OCI-LY3 (cell line): ENCODE data around the gene PDE4D.

Experiments used
- EZH2phosphoT487 ChIP-seq: fragments of 200-600 bp; shearing (Covaris generic); IDR thresholded peaks from 2 replicates; pipeline ENCODE4 v1.6.1; 2018; ENCODE audit warnings: antibody characterized with exemption, mixed run types, low read depth
- TF ChIP-seq, protein P1 (sequence below): fragments of 200-600, 300-600 bp; sonication (generic); IDR thresholded peaks from 2 replicates; pipeline ENCODE4 v1.5.1; 2014; ENCODE audit warnings: antibody characterized with exemption, low read length, low read depth

DNA sequence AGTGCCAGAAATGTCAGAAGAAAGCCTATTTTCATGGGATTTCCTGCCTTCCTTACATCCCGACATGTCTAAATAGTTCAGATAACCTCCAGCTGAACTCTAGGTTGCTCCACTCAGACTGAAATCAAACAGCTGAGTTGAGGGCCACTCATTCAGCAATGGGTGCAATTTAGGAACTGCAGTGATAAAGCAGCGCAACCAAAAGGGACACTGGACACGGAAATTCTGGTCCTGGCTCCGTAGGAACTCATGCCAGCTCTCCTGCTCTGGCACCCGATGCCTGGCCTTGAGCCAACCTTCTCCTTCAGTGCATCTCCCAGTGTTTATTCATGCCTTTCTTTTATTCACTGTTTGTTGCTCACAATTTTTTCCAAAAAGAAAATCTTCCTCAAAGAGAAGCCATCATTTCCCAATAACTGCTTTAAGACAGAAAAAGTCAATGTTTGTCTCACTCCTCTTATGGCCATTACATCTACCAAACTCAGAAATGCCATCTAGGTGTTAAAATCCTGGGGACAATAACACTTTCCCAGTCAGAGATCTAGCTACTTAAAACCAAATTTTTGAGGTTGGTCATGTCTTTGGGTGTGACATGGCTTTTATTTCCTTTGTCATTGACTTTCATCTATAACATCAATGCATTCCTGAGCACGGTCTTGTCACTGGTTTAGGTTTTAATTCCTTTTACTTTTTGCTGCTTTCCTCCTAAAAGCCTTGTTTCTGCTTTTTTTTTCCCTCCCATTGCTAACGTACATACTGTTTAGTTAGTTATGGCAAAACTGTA, 126.9 kb downstream of the PDE4D start:
- TF ChIP-seq, protein P1, sequence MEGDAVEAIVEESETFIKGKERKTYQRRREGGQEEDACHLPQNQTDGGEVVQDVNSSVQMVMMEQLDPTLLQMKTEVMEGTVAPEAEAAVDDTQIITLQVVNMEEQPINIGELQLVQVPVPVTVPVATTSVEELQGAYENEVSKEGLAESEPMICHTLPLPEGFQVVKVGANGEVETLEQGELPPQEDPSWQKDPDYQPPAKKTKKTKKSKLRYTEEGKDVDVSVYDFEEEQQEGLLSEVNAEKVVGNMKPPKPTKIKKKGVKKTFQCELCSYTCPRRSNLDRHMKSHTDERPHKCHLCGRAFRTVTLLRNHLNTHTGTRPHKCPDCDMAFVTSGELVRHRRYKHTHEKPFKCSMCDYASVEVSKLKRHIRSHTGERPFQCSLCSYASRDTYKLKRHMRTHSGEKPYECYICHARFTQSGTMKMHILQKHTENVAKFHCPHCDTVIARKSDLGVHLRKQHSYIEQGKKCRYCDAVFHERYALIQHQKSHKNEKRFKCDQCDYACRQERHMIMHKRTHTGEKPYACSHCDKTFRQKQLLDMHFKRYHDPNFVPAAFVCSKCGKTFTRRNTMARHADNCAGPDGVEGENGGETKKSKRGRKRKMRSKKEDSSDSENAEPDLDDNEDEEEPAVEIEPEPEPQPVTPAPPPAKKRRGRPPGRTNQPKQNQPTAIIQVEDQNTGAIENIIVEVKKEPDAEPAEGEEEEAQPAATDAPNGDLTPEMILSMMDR: no peak
- TF ChIP-seq EZH2phosphoT487: no peak
